Stimulated activated CD4-positive, alpha-beta T cell treated with anti-CD3 and anti-CD28 coated beads, TNF-alpha, amount 100 ng/mL, for 4 hours (primary cell): ENCODE measurements around the gene NBAS.
"Not testable (repeated sequence)": the region's sequence is repeated elsewhere in the genome, so short reads cannot be mapped to it uniquely, and the experiment has no call there.

Experiments used
- DNase-seq, 3 experiments: peaks; one replicate each; pipeline ENCODE4 v3.0.0-alpha.2; 2020; ENCODE audit warnings: low read depth in 3 of 3

The NBAS gene

GRCh38 chr2:15559379-15560139 is 1.6 kb downstream of the NBAS start:
- no peak for DNase-seq

- DNase-seq: no peak
Measured at GRCh38 chr2:15557887-15558311, 3.2 kb downstream of the NBAS start.

- DNase-seq: no peak
Measured at GRCh38 chr2:15556311-15556930, 4.7 kb downstream of the NBAS start.

GRCh38 chr2:15555760-15556193 is 5.4 kb downstream of the NBAS start:
- no peak for DNase-seq

- DNase-seq: no peak
Measured at GRCh38 chr2:15554525-15555218, 6.5 kb downstream of the NBAS start.

GRCh38 chr2:15553951-15554350 is 7.2 kb downstream of the NBAS start:
- no peak for DNase-seq

- DNase-seq: no peak
Measured at GRCh38 chr2:15553519-15553918, 7.6 kb downstream of the NBAS start.

GRCh38 chr2:15548974-15549373 is 12.2 kb downstream of the NBAS start:
- no peak for DNase-seq

GRCh38 chr2:15547115-15547876 is 13.8 kb downstream of the NBAS start:
- DNase-seq: no peak

- DNase-seq: no peak
Measured at GRCh38 chr2:15546297-15547098, 14.6 kb downstream of the NBAS start.

- no peak for DNase-seq
Measured at GRCh38 chr2:15544227-15544626, 16.9 kb downstream of the NBAS start.

- no peak for DNase-seq
Measured at GRCh38 chr2:15543541-15543940, 17.6 kb downstream of the NBAS start.

- no peak for DNase-seq
Measured at GRCh38 chr2:15543053-15543452, 18.1 kb downstream of the NBAS start.

GRCh38 chr2:15542269-15542668 is 18.9 kb downstream of the NBAS start:
- not testable (repeated sequence) for DNase-seq

- not testable (repeated sequence) for DNase-seq
Measured at GRCh38 chr2:15540523-15540922, 20.6 kb downstream of the NBAS start.

- DNase-seq: no peak
Measured at GRCh38 chr2:15539999-15540398, 21.1 kb downstream of the NBAS start.

GRCh38 chr2:15538792-15539191 is 22.3 kb downstream of the NBAS start:
- DNase-seq: no peak

GRCh38 chr2:15533860-15534480 is 27.2 kb downstream of the NBAS start:
- no peak for DNase-seq

- DNase-seq: no peak
Measured at GRCh38 chr2:15532996-15533395, 28.1 kb downstream of the NBAS start.

- no peak for DNase-seq
Measured at GRCh38 chr2:15531095-15531854, 29.9 kb downstream of the NBAS start.
